HG03439 (cell line): Measurements from ENCODE around the gene NOC2L.
A peak's percentile ranks its signal among the peaks of the same experiment; 100 is the strongest.

Experiments
- ATAC-seq: cut with Tn5 transposase; IDR thresholded peaks from one replicate; pipeline ENCODE4 v1.9.1; 2021; ENCODE audit warnings: mild to moderate bottlenecking, moderate library complexity; ENCODE audit not compliant: unreplicated experiment

NOC2L gene

GRCh38 chr1:975365-975764 lies 16.3 kb upstream of the NOC2L start:
- no peak for ATAC-seq

GRCh38 chr1:974687-975328 lies 15.8 kb upstream of the NOC2L start:
- no peak for ATAC-seq

- no peak for ATAC-seq
These were observed 15.2 kb upstream of the NOC2L start for GRCh38 chr1:974293-974640.

- no peak for ATAC-seq
These were observed 14.6 kb upstream of the NOC2L start for GRCh38 chr1:973459-974292.

- no peak for ATAC-seq
These were observed 13.8 kb upstream of the NOC2L start for GRCh38 chr1:972726-973458.

DNA sequence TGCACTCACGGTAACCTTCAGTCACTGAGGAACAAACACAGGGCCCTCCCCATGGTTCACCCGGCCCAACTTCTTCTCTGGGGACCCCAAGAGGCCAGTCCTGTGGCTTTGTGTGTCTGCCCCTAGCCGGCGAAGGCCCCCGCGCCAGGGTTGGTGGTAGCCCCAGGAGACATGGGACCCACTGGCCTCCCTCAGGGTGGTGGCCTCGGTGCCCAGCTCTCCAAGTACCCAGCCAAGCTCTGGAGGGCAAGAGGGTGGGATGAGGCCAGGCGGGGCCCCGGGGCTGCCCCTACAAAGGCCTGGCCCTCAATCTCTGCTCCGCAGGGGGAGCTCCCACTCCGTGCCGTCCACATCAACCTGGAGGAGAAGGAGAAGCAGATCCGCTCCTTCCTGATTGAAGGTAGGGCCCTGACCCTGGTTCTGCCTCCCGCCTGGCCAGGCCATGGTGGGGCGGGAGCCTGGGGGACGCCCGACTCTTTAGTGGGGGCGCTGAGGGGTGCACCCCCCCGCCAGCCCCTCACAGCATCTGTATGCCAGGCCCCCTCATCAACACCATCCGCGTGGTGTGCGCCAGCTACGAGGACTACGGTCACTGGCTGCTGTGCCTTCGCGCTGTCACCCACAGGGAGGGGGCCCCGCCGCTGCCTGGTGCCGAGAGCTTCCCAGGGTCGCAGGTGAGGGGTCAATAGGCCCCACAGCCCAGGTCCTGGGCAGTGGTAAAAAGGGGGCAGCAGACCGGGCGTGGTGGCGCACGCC lies 12.9 kb upstream of the NOC2L start:
- no peak for ATAC-seq

- ATAC-seq = no peak
These were observed 12.1 kb upstream of the NOC2L start for GRCh38 chr1:970973-971730.

DNA sequence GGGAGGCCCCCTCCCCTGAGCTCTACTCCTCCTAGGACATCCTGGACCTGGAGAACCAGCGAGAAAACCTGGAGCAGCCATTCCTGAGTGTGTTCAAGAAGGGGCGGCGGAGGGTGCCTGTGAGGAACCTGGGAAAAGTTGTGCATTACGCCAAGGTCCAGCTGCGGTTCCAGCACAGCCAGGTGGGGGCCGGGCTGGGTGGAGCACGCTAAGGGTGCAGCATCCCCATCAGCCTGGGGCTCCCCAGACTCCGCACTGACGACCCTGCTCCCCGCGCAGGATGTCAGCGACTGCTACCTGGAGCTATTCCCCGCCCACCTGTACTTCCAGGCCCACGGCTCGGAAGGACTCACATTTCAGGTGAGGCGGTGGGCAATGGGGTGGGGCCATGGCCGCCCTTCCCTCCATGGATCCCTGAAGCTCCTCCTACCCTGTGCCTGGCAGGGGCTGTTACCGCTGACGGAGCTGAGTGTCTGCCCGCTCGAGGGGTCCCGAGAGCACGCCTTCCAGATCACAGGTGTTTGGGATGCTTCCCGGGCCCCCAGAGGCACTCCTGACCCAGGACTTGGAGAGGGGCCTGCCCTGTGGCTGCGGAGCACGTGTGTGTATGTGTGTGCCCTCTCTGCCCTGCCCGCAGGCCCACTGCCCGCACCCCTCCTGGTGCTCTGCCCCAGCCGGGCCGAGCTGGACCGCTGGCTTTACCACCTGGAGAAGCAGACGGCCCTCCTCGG lies 11.4 kb upstream of the NOC2L start:
- no peak for ATAC-seq

GRCh38 chr1:969260-969855 lies 10.3 kb upstream of the NOC2L start:
- ATAC-seq = no peak

DNA sequence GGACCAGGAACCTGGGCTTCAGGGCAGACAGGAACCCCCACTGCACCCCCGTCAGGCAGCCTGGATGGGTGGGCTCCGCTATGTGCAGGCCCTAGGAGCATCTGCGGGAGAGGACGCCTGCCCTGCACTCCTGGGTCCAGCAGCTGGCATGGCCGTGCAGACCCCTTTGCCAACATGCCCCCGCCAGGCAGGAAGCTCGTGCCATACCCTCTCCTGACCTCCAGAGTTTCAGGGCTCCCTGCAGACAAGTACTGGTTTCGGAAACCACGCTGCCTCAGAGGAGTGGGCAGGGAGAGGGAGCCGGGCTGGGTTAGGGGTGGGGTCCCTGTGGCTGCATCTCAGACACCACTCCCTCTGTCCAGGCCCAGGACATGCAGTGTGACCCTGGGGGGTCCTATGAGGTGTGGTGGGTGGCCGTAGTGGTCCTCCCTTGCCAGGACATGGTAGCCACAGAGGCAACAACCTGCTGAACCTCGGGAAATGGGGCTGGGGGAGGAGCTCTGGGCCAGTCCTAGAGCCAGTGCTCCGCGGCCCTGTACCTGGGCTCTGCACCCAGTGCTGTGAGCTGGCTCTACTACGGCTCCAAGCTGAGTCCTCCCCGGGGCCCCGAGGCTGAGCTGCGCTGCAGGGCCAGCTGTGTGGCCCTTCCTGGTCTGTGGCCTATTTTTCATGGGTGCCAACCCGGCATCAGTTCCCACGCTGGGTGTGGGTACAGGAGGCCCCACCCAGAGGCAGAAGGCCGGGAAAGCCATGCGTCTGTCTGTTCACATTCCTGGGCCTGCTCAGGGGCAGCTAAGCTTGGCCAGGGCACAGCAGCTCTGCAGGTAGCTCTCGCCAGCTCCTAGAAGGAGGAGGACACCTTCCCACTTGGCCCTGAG lies 8.6 kb upstream of the NOC2L start:
- no peak for ATAC-seq

- ATAC-seq = peak; percentile 57
These were observed 7.7 kb upstream of the NOC2L start for GRCh38 chr1:966704-967300.

DNA sequence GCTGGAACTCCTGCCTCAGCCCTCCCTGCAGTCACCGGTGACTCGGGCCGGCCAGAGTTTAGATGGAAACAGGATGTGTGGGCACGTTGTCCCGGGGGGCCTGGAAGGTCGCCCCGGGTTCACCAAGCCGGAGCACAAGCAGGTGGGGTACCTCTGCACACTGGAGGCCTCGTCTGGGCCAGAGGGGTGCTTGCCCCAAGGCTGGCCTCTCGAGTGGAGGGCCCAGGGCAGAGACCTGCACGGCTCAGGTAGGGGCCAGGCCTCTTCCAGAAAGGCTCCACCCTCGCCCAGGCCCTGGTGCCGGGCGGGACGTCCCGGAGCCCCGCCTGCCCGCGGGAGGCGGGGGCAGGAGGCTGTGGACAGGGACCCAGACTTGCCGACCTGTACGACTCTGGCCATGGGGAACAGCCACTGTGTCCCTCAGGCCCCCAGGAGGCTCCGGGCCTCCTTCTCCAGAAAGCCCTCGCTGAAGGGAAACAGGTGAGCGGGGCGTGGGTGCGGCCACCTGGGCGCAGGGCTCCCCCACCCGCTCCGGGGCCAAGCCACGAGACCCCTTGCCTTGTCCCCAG lies 7.2 kb upstream of the NOC2L start, which contains the start of gene PLEKHN1:
PLEKHN1 (plus strand) TSS at position 348 of the 569 bp plus-strand sequence; CDS start at position 398, 50 bp downstream.
- ATAC-seq = peak; percentile 28

- no peak for ATAC-seq
These were observed 6.6 kb upstream of the NOC2L start for GRCh38 chr1:965526-966134.

DNA sequence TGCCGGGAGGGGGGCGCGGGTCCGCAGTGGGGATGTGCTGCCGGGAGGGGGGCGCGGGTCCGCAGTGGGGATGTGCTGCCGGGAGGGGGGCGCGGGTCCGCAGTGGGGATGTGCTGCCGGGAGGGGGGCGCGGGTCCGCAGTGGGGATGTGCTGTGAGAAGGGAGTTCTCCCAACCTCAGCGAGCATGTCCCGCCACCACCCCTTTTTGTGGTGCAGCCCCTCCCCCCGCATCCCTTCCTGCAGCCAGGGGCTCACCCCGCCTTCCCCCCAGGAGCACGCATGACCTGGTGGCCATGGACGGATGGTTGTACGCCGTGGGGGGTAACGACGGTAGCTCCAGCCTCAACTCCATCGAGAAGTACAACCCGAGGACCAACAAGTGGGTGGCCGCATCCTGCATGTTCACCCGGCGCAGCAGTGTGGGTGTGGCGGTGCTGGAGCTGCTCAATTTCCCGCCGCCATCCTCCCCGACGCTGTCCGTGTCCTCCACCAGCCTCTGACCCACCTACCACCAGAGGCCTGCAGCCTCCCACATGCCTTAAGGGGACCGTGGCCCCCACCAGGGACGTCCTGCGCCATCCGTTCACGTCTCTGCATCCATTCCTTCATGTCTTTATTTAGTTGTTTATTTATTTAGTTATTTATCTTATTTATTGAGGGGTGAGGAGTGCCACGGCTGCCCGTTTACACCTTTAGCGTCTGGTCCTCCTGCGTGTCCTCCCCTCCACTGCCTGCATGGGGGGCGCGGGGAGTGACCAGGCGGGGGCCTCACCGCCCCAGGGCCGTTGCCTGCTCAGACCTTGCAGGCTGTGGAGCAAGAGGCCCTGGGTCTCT lies 5.9 kb upstream of the NOC2L start:
- no peak for ATAC-seq

GRCh38 chr1:963746-964525 lies 4.9 kb upstream of the NOC2L start:
- no peak for ATAC-seq

DNA sequence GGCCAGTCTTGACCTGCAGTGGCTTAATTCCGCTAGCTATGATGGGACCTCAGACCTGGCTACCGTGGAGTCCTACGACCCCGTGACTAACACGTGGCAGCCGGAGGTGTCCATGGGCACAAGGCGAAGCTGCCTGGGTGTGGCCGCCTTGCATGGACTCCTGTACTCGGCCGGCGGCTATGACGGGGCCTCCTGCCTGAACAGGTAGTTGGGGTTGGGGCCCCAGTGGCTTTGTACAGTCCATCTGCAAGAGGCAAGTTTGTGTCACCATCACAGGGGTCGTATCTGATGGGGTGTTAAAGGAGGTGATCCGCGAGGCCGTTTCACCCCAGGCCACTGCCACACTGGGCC lies 4.2 kb upstream of the NOC2L start:
- ATAC-seq = no peak
